Muscle layer of colon (tissue), 2 donors: ENCODE data around the gene SS18L1.

Experiments
- H3K27ac ChIP-seq: one replicate; pipeline ENCODE4 v1.7.0; 2013; ENCODE audit warnings: low read depth, mild to moderate bottlenecking, low read length, moderate library complexity
- H3K27me3 ChIP-seq, 2 donors: one replicate each; pipeline ENCODE4 v1.7.0; 2013; ENCODE audit warnings: low read length in 2 of 2, mild to moderate bottlenecking in 2 of 2; ENCODE audit not compliant: insufficient read depth in 2 of 2, control insufficient read depth in 1 of 2
- H3K36me3 ChIP-seq: one replicate; pipeline ENCODE4 v1.7.0; 2013; ENCODE audit warnings: mild to moderate bottlenecking, low read length; ENCODE audit not compliant: insufficient read depth
- H3K4me1 ChIP-seq: one replicate; pipeline ENCODE4 v1.7.0; 2013; ENCODE audit warnings: mild to moderate bottlenecking, low read length; ENCODE audit not compliant: insufficient read depth
- H3K4me3 ChIP-seq, 2 donors: one replicate each; pipeline ENCODE4 v1.7.0; 2013; ENCODE audit warnings: low read length in 2 of 2, low read depth in 1 of 2, mild to moderate bottlenecking in 1 of 2, moderate library complexity in 1 of 2
- H3K9ac ChIP-seq: one replicate; pipeline ENCODE4 v1.7.0; 2013; ENCODE audit warnings: low read length
- H3K9me3 ChIP-seq: one replicate; pipeline ENCODE4 v1.7.0; 2013; ENCODE audit warnings: mild to moderate bottlenecking, low read length
- donor health status: abdominal sarcoma.
- donor health status: Adenocarcinoma of cecum.

Gene SS18L1

DNA sequence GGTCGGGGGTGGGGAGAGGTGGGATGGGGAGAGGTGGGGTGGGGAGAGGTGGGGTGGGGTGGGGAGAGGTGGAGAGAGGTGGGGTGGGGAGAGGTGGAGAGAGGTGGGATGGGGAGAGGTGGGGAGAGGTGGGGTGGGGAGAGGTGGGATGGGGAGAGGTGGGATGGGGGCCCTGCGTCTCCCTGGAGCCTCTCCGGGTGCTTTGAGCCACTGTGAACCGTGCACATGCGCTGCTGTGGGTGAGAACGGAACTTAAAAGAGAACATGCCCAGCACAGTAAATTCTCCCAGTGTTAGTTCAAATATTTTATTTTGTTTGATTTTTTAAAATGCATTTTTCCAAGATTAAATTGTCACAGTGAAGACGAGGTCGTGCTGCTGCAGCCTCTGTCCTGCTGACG, 16.7 kb downstream of the SS18L1 start:
- Histone ChIP-seq H3K9me3 (no peaks in the 10 kb centered on the region), H3K4me1 (no peaks in the 10 kb centered on the region), H3K36me3 (peaks cover 39% of the 10 kb centered on the region), H3K27me3 (no peaks in the 10 kb centered on the region), H3K9ac (no peak overlapping the region), H3K27ac (no peak overlapping the region), H3K4me3 (no peak overlapping the region)

- Histone ChIP-seq H3K9ac (no peak overlapping the region), H3K4me1 (no peaks in the 10 kb centered on the region), H3K4me3 (no peak overlapping the region), H3K36me3 (peaks cover 45% of the 10 kb centered on the region), H3K27me3 (no peaks in the 10 kb centered on the region), H3K9me3 (no peaks in the 10 kb centered on the region), H3K27ac (no peak overlapping the region)
Observed at GRCh38 chr20:62160876-62161275, 17.3 kb downstream of the SS18L1 start.

DNA sequence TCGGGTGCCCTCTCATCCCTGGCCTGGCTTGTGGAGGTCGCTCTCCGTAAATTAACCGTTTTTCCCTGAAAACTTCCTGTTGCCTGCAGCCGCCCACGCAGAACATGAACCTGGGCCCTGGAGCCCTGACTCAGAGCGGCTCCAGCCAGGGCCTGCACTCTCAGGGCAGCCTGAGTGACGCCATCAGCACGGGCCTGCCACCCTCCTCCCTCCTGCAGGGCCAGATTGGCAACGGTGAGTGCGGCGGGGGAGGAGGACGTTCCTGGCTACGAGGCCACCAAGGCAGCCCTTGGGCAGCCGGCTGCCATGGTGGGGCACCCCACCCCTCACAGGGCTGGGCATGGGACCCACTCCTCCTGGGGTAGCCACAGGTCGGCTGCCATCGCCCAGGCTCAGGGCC, 17.8 kb downstream of the SS18L1 start:
- peaks cover 49% of the 10 kb centered on the region for H3K36me3 ChIP-seq
- H3K9ac ChIP-seq = no peak overlapping the region
- H3K27ac ChIP-seq = no peak overlapping the region

DNA sequence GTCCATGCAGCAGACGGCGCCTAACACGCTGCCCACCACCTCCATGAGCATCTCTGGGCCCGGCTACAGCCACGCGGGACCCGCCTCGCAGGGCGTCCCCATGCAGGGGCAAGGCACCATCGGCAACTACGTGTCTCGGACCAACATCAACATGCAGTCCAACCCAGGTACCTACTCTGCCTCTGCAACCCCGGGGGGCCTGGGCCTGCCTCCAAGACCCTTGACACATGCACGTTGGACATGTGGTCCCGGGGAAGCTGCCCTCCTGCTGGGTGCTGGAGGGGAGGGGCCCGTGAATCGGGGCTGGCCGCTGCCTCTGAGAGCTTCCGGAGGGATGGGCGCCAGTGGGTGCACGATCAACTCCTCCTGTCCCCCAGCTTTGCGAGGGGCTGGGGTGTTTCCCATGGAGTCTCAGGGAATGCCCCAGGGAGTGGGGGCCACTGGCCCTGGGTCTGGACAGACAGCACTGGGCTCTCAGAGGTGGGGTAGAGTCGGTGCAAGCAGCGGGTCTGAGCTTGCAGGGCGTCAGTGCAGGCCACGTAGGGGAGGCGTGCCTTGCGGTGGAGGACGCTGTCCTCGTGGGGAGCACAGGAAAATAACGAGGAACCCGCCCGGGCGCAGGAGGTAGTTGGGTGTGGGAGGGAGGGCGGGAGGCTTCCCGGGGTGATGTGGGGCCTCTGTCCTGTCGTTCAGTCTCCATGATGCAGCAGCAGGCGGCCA, 19.4 kb downstream of the SS18L1 start:
- Histone ChIP-seq H3K4me1 (no peaks in the 10 kb centered on the region), H3K9me3 (no peaks in the 10 kb centered on the region), H3K36me3 (peaks cover 50% of the 10 kb centered on the region), H3K27ac (no peak overlapping the region), H3K27me3 (no peaks in the 10 kb centered on the region), H3K9ac (no peak overlapping the region), H3K4me3 (no peak overlapping the region)

More for the DNA sequence above, 17.8 kb downstream of the SS18L1 start:
- H3K27me3 ChIP-seq = no peaks in the 10 kb centered on the region
- no peaks in the 10 kb centered on the region for H3K4me1 ChIP-seq
- no peaks in the 10 kb centered on the region for H3K9me3 ChIP-seq
- H3K4me3 ChIP-seq = no peak overlapping the region

DNA sequence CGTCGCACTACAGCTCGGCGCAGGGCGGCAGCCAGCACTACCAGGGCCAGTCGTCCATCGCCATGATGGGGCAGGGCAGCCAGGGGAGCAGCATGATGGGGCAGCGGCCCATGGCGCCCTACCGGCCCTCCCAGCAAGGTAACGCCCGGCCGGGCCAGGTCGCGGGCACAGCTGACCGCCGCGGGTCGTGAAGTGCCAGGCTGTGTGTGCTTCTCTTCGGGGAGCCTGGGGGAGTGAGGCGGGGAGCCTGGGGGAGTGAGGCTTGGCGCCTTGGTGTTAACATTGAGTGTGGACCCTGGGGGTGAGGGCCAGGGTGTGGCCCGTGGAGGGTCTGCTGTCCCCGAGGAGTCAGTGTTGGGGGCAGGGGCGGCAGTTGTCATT, 19.9 kb downstream of the SS18L1 start:
- H3K9ac ChIP-seq = no peak overlapping the region
- H3K4me3 ChIP-seq = no peak overlapping the region
- H3K4me1 ChIP-seq = no peaks in the 10 kb centered on the region
- H3K36me3 ChIP-seq = peaks cover 54% of the 10 kb centered on the region
- H3K27ac ChIP-seq = no peak overlapping the region
- H3K9me3 ChIP-seq = no peaks in the 10 kb centered on the region
- H3K27me3 ChIP-seq = no peaks in the 10 kb centered on the region

DNA sequence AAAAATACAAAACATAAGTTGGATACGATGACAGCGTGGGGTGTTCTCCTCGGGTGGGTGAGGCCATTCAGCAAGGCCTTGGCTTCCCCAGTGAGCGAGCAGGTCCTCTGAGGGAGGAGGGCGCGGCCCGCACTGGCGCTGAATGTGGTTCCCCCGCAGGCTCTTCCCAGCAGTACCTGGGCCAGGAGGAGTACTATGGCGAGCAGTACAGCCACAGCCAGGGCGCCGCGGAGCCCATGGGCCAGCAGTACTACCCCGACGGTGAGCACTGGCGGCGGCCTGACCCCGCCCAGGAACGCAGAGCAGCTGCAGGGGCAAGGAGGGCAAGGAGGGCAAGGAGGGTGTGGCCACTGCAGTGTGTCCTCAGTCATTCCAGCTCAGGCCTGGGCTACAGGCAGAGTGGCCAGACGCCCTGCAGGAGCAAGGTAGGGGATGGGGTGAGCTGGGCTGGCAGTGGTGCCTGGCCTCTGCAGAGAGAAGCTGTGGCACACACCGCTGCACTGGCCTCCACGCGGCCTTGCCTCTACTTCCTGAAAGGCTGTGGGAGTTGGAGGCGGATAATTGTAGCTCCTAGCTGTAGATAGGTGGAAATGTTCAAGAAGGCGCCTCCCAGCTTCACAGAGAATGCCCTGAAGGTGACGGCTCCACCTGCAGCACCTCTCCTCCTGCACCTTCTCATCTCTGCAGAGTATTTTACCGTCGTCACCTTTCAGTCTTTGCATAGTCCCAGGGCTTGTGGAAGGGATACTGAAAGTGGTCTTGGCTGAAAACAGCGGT, 20.6 kb downstream of the SS18L1 start:
- H3K4me1 ChIP-seq = no peaks in the 10 kb centered on the region
- no peaks in the 10 kb centered on the region for H3K27me3 ChIP-seq
- H3K27ac ChIP-seq = no peak overlapping the region
- peaks cover 54% of the 10 kb centered on the region for H3K36me3 ChIP-seq
- no peak overlapping the region for H3K4me3 ChIP-seq
- no peaks in the 10 kb centered on the region for H3K9me3 ChIP-seq
- H3K9ac ChIP-seq = no peak overlapping the region

DNA sequence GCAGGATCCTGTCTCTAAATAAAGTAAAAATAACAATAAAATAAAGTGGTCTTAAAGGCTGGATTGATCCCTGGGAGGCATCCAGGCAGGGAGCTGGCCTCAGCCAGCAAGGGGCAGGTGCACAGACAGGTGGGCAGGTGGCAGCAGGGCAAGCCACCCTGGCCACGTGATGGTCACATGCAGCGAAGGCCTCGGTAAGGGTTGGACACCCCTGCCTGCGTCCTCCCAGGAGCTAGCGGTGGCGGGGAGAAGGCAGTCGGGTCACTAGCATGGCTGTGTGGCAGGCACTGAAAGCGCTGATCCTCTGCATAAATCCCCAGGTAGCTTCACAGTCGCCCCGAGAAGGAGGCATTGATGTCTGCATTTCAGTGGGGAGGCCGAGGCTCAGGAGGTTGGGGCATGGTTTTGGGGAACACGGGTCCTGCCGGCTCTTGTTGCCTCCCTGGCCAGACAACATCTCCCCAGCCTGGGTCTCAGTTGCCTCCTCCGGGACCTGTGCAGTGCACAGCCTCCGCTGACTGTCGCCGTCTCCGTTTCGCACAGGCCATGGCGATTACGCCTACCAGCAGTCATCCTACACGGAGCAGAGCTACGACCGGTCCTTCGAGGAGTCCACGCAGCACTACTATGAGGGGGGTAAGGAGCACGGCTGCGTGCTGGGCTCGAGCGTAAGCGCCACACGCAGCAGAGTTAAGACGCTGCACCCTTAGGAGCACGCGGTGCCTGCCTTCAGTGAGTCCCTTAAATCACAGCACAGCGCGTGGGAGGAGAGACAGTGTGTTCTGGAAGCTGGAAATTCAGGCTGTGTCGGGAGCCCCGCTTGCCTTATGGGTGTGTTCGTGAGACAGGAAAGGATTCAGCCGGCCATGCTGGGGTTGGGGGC, 21.6 kb downstream of the SS18L1 start:
- Histone ChIP-seq H3K36me3 (peaks cover 49% of the 10 kb centered on the region), H3K4me3 (no peak overlapping the region), H3K9me3 (no peaks in the 10 kb centered on the region), H3K4me1 (no peaks in the 10 kb centered on the region), H3K27me3 (no peaks in the 10 kb centered on the region), H3K27ac (no peak overlapping the region), H3K9ac (no peak overlapping the region)

GRCh38 chr20:62165762-62166399, 22.3 kb downstream of the SS18L1 start:
- H3K4me3 ChIP-seq = no peak overlapping the region

DNA sequence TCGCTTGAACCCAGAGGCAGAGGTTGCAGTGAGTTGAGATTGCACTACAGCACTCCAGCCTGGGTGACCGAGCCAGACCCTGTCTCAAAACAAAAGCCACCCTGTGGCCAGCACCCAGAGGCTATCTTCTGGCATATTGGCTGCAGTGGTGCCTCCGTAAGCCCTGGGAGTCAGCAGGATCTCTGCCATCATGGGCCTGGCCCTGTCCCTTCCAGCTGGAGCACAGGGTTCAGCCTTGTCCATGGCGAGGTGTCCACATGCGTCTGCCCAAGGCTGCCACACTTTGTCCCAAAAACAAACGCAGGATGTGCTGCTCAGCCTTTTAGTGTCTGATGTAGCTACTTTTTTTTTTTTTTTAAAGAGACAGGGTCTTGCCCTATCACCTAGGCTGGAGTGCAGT, 23.9 kb downstream of the SS18L1 start:
- Histone ChIP-seq H3K36me3 (peaks cover 35% of the 10 kb centered on the region), H3K9ac (no peak overlapping the region), H3K4me3 (no peak overlapping the region), H3K4me1 (no peaks in the 10 kb centered on the region), H3K27ac (no peak overlapping the region), H3K27me3 (no peaks in the 10 kb centered on the region), H3K9me3 (no peaks in the 10 kb centered on the region)

More at GRCh38 chr20:62165762-62166399, 22.3 kb downstream of the SS18L1 start:
- no peak overlapping the region for H3K27ac ChIP-seq
- H3K9me3 ChIP-seq = no peaks in the 10 kb centered on the region
- no peaks in the 10 kb centered on the region for H3K4me1 ChIP-seq
- H3K9ac ChIP-seq = no peak overlapping the region
- no peaks in the 10 kb centered on the region for H3K27me3 ChIP-seq
- H3K36me3 ChIP-seq = peaks cover 45% of the 10 kb centered on the region

- no peak overlapping the region for H3K9ac ChIP-seq
- peaks cover 35% of the 10 kb centered on the region for H3K36me3 ChIP-seq
- no peaks in the 10 kb centered on the region for H3K4me1 ChIP-seq
- H3K9me3 ChIP-seq = no peaks in the 10 kb centered on the region
- H3K27me3 ChIP-seq = no peaks in the 10 kb centered on the region
- no peak overlapping the region for H3K27ac ChIP-seq
- no peak overlapping the region for H3K4me3 ChIP-seq
Observed at GRCh38 chr20:62168061-62168460, 24.5 kb downstream of the SS18L1 start.

GRCh38 chr20:62168890-62169435, 25.4 kb downstream of the SS18L1 start:
- Histone ChIP-seq H3K9me3 (no peaks in the 10 kb centered on the region), H3K4me1 (no peaks in the 10 kb centered on the region), H3K36me3 (peaks cover 28% of the 10 kb centered on the region), H3K9ac (no peak overlapping the region), H3K27ac (no peak overlapping the region), H3K4me3 (no peak overlapping the region), H3K27me3 (no peaks in the 10 kb centered on the region)
